DND-41 (cell line): ENCODE measurements around the gene LAYN.

ENCODE experiments used
- ATAC-seq: fragments of 200-7000 bp; cut with Tn5 transposase; 3 replicates; pipeline ENCODE4 v1.9.1; 2021; ENCODE audit warnings: low read depth; ENCODE audit not compliant: insufficient read depth
- DNase-seq: peaks from one replicate; pipeline ENCODE4 v3.0.0-alpha.2; 2020
- H2AFZ ChIP-seq: 2 replicates; pipeline ENCODE4 v1.6.0; 2012; ENCODE audit warnings: low read depth, low read length
- H3K27ac ChIP-seq: 2 replicates; pipeline ENCODE4 v1.5.1; 2012; ENCODE audit warnings: low read length, inconsistent platforms
- H3K27me3 ChIP-seq: fragments of 200-600 bp; sonication (generic); 2 replicates; pipeline ENCODE4 v1.6.0; 2012; ENCODE audit warnings: low read length, mild to moderate bottlenecking, inconsistent platforms; ENCODE audit not compliant: insufficient read depth, poor library complexity
- H3K36me3 ChIP-seq: 2 replicates; pipeline ENCODE4 v1.5.1; 2012; ENCODE audit warnings: low read length, inconsistent platforms; ENCODE audit not compliant: insufficient read depth
- H3K4me1 ChIP-seq: 2 replicates; pipeline ENCODE4 v1.5.1; 2012; ENCODE audit warnings: mild to moderate bottlenecking, low read length; ENCODE audit not compliant: insufficient read depth
- H3K4me2 ChIP-seq: 2 replicates; pipeline ENCODE4 v1.6.0; 2012; ENCODE audit warnings: mild to moderate bottlenecking, moderate library complexity, low read length, inconsistent platforms; ENCODE audit not compliant: insufficient read depth
- H3K4me3 ChIP-seq, 2 experiments: fragments of 200-600 bp in 1 of 2; shearing (Covaris generic) in 1 of 2; 2 replicates each; pipeline ENCODE4 v1.5.1; 2012 to 2016; ENCODE audit warnings: inconsistent platforms in 2 of 2, low read length in 2 of 2, mild to moderate bottlenecking in 2 of 2, low read depth in 1 of 2, moderate library complexity in 1 of 2
- H3K79me2 ChIP-seq: 2 replicates; pipeline ENCODE4 v1.6.0; 2012; ENCODE audit warnings: low read length, inconsistent platforms; ENCODE audit not compliant: insufficient read depth
- H3K9ac ChIP-seq: 2 replicates; pipeline ENCODE4 v1.6.0; 2012; ENCODE audit warnings: low read depth, mild to moderate bottlenecking, inconsistent platforms, low read length, moderate library complexity
- H3K9me3 ChIP-seq: 2 replicates; pipeline ENCODE4 v1.5.1; 2012; ENCODE audit warnings: low read length, moderate library complexity, mild to moderate bottlenecking, inconsistent platforms; ENCODE audit not compliant: insufficient read depth, severe bottlenecking
- H4K20me1 ChIP-seq: 2 replicates; pipeline ENCODE4 v1.6.0; 2012; ENCODE audit warnings: low read length; ENCODE audit not compliant: insufficient read depth
- CTCF ChIP-seq: IDR thresholded peaks from 2 replicates; pipeline ENCODE4 v1.5.1; 2012; ENCODE audit warnings: borderline replicate concordance, low read length, moderate library complexity, mild to moderate bottlenecking; ENCODE audit not compliant: poor library complexity, severe bottlenecking; ENCODE audit errors: extremely low read depth
- EZH2 ChIP-seq: IDR thresholded peaks from 3 replicates; pipeline ENCODE4 v1.6.1; 2012; ENCODE audit warnings: borderline replicate concordance, low read depth, mild to moderate bottlenecking, moderate library complexity, low read length, inconsistent platforms; ENCODE audit not compliant: severe bottlenecking

LAYN gene

GRCh38 chr11:111537336-111537860 lies 3.1 kb upstream of the LAYN start:
- DNase-seq (no peak), ATAC-seq (no peak)
- peaks cover 19% of the 10 kb centered on the region for H3K27me3 ChIP-seq
- no peaks in the 10 kb centered on the region for H3K36me3 ChIP-seq
- no peak for TF ChIP-seq EZH2
- no peak for TF ChIP-seq CTCF
- H4K20me1 ChIP-seq: no peaks in the 10 kb centered on the region
- H3K9ac ChIP-seq: no peak overlapping the region
- no peaks in the 10 kb centered on the region for H3K79me2 ChIP-seq
- H3K9me3 ChIP-seq: no peaks in the 10 kb centered on the region
- no peak overlapping the region for H3K4me3 ChIP-seq
- no peak overlapping the region for H3K27ac ChIP-seq
- H2AFZ ChIP-seq: no peak overlapping the region
- no peak overlapping the region for H3K4me2 ChIP-seq
- 0 out of 2 replicates have a peak, but pooled peaks cover under 1% of the 10 kb centered on the region for H3K4me1 ChIP-seq

GRCh38 chr11:111538407-111539114 lies 2.0 kb upstream of the LAYN start:
- H3K9ac ChIP-seq: no peak overlapping the region
- H3K27ac ChIP-seq: no peak overlapping the region
- no peak for ATAC-seq
- no peak overlapping the region for H3K4me3 ChIP-seq
- H3K36me3 ChIP-seq: no peaks in the 10 kb centered on the region
- H3K4me1 ChIP-seq: peaks cover 3% of the 10 kb centered on the region; the same call in 1 of the 2 replicates
- H3K27me3 ChIP-seq: peaks cover 24% of the 10 kb centered on the region
- H3K4me2 ChIP-seq: no peak overlapping the region
- no peaks in the 10 kb centered on the region for H3K79me2 ChIP-seq
- H4K20me1 ChIP-seq: no peaks in the 10 kb centered on the region
- no peak for TF ChIP-seq EZH2
- TF ChIP-seq CTCF: no peak
- no peaks in the 10 kb centered on the region for H3K9me3 ChIP-seq
- no peak for DNase-seq
- no peak overlapping the region for H2AFZ ChIP-seq

- H3K4me2 ChIP-seq: no peak overlapping the region
Measured at GRCh38 chr11:111539426-111540113, 950 bp upstream of the LAYN start.

More at GRCh38 chr11:111539426-111540113, 950 bp upstream of the LAYN start:
- H3K9me3 ChIP-seq: no peaks in the 10 kb centered on the region
- H3K4me1 ChIP-seq: peaks cover 3% of the 10 kb centered on the region; the same call in 1 of the 2 replicates
- no peak for DNase-seq
- H3K27me3 ChIP-seq: peaks cover 23% of the 10 kb centered on the region
- H4K20me1 ChIP-seq: no peaks in the 10 kb centered on the region
- ATAC-seq: no peak
- H3K4me3 ChIP-seq: no peak overlapping the region
- H3K36me3 ChIP-seq: no peaks in the 10 kb centered on the region
- no peak overlapping the region for H3K27ac ChIP-seq
- H3K79me2 ChIP-seq: no peaks in the 10 kb centered on the region
- H2AFZ ChIP-seq: no peak overlapping the region
- no peak overlapping the region for H3K9ac ChIP-seq
- TF ChIP-seq EZH2 (no peak), CTCF (no peak)
